Activated CD8-positive, alpha-beta memory T cell treated with anti-CD3 and anti-CD28 coated beads, Interleukin-2, amount 50 U/mL, for 1 hour (primary cell): Measurements from ENCODE around the gene COPB2.
"Not testable (repeated sequence)": the region's sequence is repeated elsewhere in the genome, so short reads cannot be mapped to it uniquely, and the experiment has no call there.

Experiments used
- DNase-seq: peaks from one replicate; pipeline ENCODE4 v3.0.0-alpha.2; 2020; ENCODE audit errors: extremely low read depth

Gene COPB2

DNA sequence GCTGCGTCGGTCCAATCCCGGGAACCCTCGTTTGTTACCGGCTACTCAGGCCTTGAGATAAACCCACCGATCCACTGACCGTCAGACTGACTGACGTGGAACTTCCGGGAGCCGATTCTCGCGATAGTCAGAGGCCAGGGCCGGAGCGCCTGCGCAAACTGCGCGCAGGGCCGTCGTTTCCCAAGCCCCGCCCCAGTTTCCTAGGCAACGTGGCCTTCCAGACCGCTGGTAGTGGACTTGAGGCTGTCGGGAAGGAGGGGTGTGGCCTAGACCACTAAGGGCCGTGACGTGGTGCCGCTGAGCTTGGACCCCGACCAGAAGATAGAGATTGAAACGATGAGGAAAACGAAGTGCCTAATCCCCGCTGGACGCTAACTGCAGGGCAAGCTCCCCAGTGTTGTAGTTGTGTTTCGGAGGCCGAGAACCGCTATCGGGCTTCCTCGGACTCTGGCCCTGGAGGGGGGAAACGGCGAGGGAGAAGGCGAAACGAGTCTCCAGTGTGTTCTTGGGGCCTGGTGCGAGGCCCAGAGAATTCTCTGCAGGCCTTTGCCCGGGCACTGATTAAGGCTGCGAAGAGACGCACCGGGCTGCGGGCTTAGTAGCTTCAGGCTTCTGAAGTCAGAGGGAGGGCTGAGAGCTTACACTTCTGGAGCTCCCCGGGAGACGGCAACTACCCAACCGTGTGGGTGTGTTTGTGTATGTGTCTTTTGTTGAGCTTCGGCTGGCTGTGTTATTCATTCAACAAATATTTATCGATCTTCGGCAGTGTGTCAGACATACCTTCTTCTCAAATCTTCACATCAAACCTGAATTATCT, at the start of gene COPB2:
COPB2 (minus strand) TSS at position 96 of the 817 bp plus-strand sequence. CDS start 97 bp downstream, outside the sequence.
- peak; percentile 89 for DNase-seq

GRCh38 chr3:139434764-139435307, 45.4 kb upstream of the COPB2 start:
- no peak for DNase-seq

DNA sequence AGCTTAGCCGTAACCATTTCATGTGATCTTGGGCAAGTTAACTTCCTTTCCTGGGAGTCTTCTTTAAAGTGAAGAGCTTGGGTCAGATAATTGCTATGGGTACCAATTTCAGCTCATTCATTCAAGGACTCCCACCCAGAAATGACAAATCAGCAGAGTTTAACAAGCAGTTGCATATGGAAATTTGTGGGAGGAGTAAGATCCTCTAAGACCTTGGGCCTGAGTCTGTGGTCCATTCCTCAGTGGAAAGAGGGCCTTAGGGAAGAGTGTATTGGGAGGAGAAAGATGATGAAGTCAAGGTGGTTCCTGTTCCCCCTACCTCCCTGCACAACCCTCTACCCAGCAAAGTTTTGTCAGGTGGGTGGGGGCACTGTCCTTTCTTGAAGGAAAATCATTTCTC, 44.8 kb upstream of the COPB2 start:
- no peak for DNase-seq

DNA sequence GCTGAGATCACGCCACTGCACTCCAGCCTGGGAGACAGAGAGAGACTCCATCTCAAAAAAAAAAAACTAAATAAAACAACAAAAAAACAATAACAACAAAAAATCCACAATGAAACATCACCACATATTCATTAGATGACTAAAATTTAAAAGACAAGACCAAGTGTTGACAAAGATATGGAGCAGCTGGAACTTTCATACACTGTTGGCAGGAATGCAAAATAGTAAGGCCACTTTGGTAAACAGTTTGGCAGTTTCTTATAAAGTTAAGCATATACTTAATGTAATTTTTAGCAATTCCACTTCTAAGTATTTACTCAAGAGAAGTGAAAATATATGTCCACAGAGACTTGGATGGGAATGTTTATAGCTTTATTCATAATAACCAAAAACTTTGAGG, 43.6 kb upstream of the COPB2 start:
- no peak for DNase-seq

GRCh38 chr3:139430493-139430892, 41.0 kb upstream of the COPB2 start:
- no peak for DNase-seq

DNA sequence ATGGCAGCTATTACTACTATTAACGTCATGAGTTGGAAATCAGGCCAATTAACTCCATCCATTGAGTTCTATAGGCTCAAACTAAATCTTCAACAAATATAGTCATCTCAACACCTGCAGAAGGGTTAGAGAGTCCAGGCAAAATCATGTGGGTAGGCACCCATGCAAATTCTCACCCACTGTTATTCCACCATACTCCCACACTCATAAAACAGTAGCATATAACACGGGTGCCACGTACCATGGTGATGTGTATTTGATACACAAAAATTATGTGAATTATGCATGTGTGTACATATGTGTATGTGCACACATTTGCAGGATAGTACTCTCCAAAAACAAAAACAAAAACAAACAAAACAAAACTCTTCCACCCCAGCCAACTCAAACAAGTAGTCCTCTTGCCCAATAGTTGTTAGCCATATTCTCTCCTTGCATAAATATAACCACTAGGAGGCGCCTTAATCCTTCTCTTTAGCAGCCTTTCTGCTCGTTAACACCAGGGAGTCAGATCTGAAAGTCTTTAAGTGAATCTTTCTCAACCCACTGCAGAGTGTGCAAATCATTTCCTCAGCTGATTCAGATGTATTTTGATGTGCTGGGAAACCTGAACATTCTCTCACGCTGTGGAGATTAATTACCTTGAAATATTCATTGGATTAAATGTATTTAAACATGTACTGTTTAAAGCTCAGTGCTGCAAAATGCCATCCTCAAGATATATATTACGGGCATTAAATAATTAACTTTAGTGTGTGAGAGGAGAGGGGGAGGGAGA, 38.0 kb upstream of the COPB2 start:
- no peak for DNase-seq

- no peak for DNase-seq
Observed at GRCh38 chr3:139425745-139426400, 36.4 kb upstream of the COPB2 start.

DNA sequence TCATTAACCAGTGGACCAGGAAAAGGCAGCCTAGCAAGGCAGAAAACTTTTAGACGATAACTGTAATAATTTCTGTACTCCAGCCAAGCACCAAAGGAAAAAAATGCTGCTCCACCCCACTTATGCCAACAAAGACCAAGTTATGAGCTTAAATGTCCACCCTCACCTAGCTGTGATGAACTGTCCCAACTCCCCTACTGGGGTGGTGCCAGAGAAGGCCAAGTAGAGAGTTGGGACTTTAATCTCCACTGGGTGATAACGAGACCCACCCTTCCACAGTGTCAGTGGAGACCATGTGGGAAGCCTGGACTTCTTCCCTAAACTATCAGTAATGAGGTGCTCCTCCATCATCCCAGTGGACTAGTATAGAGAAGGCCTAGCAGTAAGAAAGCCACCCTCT, 33.8 kb upstream of the COPB2 start:
- DNase-seq, result no peak

DNA sequence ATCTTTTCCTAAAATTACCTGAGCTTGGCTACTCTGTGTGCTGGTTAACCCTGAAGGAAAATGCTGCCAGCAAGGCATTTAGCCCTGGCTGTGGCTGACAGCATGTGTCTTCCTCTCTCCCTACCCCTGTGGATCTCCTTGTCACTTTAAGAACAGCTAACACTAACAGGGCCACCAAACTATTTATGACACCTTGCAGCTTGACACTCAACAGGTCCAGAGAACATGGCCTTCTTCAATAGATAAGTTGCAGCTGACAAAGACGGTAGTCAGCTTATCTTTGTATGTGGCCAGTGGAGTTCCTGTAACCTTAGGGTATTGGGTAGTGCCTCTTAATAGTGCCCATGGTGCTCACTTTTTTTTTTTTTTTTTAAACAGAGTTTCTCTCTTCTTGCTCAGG, 32.0 kb upstream of the COPB2 start:
- DNase-seq, result no peak

GRCh38 chr3:139421040-139421439, 31.6 kb upstream of the COPB2 start:
- no peak for DNase-seq

GRCh38 chr3:139418144-139418543, 28.7 kb upstream of the COPB2 start:
- DNase-seq, result no peak

GRCh38 chr3:139416275-139416674, 26.8 kb upstream of the COPB2 start:
- DNase-seq, result no peak

GRCh38 chr3:139414608-139415224, 25.3 kb upstream of the COPB2 start:
- no peak for DNase-seq

GRCh38 chr3:139412891-139413290, 23.4 kb upstream of the COPB2 start:
- not testable (repeated sequence) for DNase-seq

GRCh38 chr3:139401155-139401554, 11.7 kb upstream of the COPB2 start:
- not testable (repeated sequence) for DNase-seq

DNA sequence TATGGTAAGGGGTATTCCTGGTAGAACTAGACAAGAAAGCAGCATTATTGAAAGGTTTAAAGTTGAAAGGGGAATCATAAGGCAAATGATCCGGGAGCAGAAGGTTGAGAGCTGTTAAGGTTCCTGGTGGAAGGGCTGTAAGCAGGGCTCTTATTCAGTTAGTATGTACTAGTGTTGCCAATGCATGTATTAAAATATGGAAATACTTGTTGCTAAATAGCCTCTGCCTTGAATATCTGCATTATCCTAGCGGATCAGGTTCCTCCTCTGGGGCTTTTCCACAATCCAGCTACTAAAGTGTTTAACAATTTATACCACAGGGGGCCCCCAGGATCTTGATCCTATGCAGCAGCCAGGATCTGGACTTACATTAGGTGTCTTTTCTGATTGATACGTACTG, 7.3 kb upstream of the COPB2 start:
- DNase-seq, result no peak

DNA sequence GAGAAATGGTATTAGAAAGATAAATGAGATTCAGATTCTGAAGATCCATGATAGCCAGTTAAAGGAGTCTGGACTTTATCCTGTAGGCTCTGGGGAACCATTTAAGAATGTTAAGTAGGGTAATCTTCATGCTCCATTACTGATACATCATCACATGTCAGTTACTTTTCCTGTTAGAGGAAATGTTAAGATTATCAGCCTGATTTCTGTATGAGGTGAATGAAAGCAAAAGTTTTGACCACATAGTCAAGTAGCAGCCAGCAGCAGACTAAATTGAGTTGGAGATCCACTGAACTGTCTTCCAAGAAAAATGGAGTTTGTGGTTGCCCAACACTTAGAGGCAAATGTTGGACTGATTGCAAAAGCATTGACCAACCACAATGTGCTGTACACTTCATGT, 4.7 kb upstream of the COPB2 start:
- no peak for DNase-seq

DNA sequence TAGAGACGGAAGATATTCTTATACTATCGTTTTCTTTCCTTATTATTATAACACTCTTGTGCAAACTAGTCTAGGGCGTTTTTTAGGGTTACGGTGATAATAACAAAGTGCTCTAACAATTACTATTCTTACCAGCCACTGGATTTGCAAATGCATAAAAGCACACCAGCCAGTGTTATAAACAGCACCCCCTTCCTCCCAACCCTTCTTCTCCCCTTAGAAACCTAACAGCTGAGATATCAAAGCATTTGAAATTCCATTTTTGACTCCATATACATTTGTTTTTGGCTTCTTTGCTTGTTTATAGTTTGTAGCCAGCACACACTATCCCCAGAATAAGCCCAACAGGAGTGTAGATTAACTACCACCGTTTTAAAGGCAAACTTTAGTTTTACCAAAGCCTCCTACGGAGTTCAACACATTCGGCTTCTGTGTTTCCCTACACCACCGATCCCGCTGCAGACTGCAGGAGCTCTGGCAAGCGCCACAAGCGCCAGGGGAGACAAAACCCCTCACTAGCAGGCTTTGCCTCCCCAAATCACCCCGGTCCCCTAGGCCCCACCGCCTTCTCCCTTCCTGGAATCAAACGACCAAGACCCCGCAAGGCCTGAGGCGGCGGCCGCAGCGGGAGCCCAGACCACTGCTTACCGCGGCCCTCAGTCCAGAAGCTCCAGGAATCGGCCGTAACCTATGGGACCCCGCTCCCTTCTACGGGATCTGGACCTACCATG, 461 bp downstream of the COPB2 start:
- DNase-seq, result no peak

DNA sequence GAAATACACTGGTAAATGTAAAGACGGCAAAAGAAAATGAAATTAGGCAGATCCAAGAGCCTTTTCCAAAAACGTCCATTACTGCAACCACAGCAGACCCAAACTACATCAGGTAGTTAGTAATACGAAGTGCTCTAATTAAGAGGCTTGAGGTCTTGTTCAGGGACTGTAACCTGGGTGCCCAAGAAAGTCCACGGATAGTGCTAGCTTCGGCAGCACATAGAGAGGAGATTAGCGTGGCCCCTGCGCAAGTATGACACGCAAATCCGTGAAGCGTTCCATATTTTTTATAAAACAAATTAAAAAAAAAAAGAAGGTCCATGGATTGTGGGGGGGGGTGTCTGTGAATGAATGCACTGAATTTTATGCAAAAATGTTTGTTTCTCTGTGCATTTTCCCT, 1.4 kb downstream of the COPB2 start:
- DNase-seq, result no peak

- not testable (repeated sequence) for DNase-seq
Observed at GRCh38 chr3:139382291-139382690, 7.2 kb downstream of the COPB2 start.

DNA sequence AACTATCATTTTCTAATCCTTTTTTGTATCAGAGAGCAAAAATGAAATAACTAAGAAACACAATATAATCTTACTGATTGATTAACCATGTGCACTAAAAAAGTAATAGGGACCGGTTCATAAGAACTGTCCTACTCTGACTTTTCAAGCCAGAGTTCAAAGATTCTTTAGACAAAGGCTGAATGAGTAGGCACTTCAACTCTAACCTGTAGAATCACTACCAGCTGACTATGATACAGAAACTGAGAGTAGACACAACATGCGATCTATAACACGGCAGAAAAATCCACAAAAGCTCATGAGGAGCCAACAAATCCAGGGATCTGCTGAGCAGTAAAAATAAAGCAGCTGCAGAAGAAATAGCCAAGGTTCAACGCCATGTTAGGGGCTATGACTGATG, 8.9 kb downstream of the COPB2 start:
- no peak for DNase-seq
